Fibroblast of skin of right biceps (primary cell): Measurements from ENCODE around the gene CDH20.
A peak's percentile ranks its signal among the peaks of the same experiment; 100 is the strongest.

Experiments
- DNase-seq: peaks from one replicate; pipeline ENCODE4 v3.0.0-alpha.2; 2013

CDH20 gene

DNA sequence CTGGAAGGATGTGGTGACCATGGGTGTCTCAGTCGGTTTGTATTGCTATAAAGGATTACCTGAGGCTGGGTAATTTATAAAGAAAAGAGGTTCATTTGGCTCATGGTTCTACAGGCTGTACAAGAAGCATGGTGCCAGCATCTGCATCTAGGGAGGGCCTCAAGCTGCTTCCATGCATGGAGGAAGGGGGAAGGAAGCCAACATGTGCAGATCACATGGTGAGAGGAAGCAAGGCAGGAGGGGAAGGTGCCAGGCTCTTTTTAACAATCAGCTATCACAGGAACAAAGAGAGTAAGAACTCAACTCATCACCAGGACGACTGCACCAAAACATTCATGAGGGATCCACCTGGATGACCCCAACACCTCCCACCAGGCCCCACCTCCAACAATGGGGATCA is 209.4 kb downstream of the CDH20 start:
- no peak for DNase-seq

DNA sequence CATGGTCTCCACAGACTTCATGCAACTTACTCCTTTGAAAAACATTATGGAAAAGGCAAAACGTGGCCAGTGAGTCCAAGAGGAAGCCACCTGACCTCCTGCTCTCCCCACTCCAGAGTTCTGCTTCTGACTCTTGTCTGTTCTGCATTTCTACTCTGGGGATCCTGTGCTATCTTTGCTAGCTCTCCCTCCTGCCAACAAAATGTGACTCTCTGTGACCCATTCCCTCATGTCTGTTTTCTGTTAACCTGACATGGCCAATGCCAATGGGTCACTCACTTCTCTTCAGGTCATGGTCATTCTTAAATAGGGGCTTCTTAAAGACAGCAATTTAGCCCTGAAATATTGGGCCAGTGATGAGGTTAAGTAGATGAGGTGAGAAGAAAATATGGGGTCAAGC is 210.3 kb downstream of the CDH20 start:
- DNase-seq: no peak

DNA sequence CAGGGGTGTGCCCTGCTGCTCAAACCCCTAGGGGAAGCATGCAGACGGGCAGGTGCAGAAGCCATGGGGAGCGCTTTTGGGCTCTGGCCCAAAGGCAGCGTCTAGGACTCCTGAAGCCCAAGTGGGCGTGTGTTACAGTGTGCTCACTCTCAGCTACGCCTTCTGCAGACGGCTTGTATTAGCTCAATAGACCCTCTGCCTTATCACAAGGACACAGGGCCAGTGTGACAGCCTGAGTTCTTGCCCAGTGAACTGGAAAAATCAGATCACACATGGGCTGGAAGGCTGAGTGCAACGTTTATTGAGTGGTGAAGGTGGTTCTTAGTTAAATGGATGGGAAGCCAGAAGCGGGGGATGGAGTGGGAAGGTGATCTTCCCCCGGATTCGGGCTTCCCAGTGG is 210.9 kb downstream of the CDH20 start:
- no peak for DNase-seq

DNA sequence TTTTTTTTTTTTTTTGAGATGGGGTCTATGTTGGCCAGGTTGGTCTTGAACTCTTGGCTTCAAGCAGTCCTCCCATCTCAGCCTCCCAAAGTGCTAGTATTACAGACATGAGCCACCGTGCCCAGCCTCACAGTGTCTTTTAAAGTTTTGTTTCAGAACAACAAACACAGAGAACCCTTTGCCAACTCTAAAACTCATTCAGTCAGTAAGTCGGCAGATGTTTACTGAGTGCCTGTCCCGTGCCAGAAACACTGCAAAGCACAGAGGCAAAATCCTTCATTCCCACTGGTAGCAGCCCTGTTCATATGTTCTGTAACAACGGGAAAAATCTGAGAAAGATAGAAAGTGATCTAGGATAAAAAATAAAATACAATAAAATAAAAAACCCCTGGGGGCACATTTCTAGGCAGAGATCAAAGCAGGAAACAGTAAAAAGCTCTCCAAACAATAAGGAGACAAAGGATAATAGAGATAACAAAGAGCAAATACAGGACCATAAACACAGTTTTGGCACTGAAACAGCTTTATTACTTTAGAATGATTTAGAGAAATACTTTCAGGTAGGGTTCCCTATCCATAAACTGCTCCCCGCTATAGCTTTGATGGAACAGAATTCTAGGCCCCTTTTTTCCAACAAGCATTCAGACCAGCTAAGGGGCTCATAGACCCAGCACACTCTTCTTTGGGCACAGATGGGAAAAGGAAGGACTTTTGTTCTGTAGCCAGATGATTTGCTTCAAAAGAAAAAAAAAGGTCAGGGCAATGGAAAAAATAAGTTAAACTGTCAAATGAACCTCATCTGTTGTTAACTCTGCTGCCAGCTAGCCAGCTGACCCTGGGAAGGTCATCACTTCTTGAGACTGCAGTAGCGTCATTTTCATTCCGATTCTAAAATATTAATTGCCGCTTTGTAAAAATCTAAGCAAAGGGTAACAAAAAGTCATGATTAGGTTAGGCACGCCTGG is 212.3 kb downstream of the CDH20 start:
- no peak for DNase-seq

DNA sequence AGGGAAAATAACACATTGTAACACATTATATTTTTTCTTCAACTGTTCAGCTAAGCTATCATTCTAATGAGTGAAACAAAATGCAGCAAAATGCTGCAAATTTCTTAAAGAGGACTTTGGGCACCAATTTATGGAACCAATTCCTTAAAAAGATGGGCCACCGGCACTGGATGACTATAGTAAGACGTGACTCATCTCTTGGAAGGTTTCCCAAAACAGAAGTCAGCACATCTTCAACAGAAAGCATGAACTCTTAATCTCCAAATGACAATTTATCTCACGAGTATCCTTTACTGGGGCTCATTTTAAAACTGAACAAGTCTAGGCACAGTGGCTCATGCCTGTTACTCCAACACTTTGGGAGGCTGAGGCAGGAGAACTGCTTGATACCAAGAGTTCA is 213.4 kb downstream of the CDH20 start:
- DNase-seq: peak; percentile 90

DNA sequence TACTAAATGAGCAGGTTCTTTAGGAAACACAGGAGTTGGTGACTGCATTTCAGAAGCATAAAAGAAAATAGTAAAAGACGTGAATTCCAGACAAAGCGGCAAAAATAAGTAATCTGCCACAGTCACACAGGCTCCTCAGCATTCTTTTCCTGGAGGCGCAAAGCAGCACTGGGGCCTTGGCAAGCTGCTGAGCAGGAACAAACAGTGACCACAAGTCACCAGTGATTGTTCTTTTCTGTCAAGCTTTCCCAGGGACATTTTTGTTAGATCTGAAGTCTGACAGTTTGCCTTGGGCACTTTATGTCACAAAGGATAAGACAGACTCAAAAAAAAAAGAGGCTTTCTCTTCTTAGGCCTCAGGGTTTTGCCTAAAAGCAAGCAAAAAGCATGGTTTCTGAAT is 216.2 kb downstream of the CDH20 start:
- DNase-seq: no peak

DNA sequence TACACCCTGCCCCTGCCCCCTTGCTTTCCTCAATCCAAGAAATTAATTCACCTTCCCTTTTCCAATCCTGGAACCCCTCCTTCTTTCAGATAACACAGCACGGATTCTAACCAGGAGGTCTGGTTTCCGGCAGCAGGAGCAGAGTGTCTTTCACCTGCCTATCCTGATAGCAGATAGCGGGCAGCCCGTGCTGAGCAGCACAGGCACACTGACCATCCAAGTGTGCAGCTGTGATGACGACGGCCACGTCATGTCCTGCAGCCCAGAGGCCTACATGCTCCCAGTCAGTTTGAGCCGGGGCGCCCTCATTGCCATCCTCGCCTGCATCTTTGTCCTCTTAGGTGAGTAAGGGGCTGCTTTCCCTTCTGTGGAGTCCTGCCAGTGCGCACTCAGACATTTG is 216.7 kb downstream of the CDH20 start:
- DNase-seq: no peak

DNA sequence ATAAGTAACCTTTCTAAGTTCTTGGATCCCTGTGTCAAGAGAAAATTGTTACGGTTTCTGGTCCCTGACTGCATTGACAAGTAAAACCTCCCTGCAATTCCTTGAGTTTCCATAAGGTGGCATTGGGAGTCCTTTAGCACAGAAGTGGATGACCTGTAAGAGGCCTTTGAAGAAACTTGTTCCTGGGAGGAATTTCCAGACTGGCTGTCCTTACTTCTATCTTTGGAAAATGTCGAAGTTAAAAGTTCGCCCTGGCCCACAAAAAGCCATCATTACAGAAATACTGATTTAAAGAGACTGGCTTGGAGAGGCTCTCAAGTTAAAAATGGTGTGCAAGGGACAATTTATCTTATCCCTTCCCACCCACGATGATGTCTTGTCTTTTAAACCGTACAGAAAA is 218.4 kb downstream of the CDH20 start:
- DNase-seq: peak; percentile 79

DNA sequence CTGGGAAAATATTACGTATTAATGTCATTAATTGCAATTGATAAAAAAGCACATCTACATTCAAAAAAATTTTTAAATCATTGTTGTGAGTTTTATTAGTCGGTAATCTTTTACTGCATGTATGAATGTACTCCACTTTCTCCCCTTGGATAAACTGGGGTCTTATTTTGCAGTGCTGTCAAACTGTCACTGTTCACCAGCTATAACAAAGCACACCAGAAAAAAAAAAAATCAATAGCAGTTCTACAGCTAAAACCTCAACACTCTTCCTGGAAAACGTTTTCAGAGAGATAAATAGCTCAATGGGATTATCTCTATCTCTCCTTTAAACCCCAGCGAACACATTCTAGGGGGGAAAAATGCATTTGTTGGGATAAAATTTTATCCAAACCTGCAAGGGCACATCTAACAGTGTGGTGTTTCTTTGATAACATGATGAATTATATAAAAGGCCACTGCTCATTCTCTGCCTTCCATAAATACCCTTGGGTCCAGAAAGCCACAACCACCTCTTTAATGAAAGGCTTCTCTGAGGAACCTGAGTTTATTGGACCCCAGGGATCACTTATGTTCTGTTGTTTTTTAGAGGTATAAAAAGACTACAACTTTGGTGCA is 219.9 kb downstream of the CDH20 start:
- DNase-seq: no peak

DNA sequence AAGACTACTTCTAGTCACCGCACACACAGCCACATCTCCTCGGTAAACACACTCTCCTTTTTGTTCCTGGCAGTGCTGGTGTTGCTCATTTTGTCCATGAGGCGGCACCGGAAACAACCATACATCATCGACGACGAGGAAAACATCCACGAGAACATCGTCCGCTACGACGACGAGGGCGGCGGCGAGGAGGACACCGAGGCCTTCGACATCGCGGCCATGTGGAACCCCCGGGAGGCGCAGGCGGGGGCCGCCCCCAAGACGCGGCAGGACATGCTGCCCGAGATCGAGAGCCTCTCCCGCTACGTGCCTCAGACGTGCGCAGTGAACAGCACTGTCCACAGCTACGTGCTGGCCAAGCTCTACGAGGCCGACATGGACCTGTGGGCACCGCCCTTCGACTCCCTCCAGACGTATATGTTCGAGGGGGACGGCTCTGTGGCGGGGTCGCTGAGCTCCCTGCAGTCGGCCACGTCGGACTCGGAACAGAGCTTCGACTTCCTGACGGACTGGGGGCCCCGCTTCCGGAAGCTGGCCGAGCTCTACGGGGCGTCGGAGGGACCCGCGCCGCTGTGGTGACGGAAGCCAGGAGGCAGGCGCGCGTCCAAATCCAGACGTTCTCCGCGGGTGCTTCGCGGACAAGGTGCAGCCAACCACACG is 221.0 kb downstream of the CDH20 start:
- no peak for DNase-seq

DNA sequence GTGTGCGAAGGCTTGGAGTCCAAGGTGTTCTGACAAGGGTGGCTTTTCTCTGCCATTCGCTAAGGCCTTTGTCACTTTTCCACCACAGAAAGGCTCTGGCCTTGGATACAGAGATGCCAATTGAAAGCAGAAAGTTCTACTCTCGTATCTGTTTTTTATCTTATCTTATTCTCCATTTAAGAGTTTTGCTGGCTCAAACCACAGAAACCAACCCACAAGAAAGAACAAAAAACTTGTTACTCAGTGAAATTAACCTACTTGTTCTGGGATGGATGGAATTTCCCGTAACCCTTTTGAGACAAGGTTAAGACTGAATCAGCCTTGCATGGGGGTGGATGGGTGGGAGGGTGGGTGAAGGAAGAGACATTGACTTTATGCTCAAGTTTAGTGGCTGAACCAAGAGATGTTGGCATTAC is 221.7 kb downstream of the CDH20 start:
- peak; percentile 32 for DNase-seq

DNA sequence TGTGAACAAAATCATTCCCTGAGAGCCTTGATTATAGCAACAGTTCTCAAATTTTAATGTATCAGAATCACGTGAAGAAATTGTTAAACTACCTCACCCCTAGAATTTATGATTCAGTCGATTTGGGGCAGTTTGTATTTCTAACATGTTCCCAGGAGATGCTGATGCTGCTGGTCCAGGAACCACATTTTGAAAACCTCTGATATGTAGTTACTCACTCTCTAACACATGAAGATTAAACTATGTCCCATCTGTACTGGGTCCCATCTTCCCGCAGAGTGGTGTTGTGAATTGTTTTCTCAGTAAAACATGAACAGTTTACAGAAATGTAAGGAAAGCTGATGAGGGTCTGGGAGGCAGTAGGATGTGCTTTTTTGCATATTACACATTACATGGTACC is 223.1 kb downstream of the CDH20 start:
- no peak for DNase-seq

DNA sequence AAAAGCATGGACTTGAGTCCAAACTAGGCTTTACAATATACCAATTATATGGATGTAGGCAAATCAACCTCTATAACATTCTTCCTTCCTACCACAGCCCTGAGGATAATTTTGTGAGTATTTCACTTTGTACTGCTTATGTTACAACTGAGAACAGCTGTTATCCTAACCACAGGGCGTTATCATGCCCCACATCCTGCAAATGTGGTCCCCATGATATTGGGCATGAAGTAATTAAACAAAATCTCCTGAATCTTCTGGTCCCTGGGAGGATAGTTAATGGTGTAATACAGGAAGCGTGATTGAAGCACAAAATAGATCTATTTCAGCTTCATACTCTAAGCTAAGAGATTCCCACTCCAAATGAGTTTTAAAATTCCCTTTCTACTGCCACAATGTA is 223.6 kb downstream of the CDH20 start:
- no peak for DNase-seq

DNA sequence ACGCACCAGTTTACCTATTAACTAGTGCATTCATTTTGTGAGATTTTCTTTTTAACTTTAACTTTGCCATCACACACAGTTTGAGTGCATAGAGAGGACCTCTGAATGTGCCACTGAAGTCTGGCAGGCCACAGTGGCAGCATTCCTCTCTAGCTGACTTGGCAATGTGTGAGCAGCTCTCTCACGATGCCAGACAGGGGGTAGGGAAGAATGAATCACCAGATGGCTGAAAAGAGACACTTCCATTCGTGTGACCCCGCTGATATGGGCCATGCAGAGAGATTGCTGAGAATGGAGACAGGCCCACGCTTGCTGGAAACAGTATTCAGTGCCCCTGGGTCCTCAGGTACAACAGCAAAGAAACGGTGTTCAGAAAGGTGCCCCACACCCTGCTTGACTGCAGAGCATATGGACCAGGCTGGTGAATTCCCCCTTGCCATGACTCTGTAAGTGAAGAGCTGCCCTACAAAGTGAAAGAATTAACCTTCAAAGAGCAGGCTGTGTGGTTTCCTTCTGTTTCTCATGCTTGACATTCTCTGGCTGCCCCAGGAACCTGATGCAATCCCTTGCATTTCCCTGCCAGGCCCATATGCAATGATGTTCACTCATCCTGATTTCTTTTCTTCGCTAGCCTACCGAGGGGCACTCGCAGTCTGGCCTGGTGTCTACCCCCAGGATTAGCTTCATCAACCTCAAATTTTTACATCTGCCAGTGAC is 236.1 kb downstream of the CDH20 start:
- peak; percentile 82 for DNase-seq

DNA sequence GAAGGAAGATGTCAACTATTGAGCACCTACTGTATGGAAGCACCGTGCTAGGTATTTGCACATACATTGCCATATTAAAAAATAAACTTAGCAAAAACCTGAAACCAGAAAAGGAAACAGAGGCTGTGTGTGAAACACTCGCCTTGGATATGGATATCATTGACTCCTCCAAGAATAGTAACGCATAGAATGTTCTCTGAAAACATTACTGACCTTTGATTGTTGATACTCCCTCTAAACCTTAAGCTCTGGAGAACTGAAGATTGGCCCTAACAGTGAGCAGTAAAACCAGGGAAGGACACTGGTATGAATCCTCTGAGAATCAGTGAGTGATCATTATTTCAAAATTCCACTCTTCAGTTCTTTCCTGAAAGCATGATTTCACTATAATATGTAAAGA is 236.8 kb downstream of the CDH20 start:
- DNase-seq: no peak

DNA sequence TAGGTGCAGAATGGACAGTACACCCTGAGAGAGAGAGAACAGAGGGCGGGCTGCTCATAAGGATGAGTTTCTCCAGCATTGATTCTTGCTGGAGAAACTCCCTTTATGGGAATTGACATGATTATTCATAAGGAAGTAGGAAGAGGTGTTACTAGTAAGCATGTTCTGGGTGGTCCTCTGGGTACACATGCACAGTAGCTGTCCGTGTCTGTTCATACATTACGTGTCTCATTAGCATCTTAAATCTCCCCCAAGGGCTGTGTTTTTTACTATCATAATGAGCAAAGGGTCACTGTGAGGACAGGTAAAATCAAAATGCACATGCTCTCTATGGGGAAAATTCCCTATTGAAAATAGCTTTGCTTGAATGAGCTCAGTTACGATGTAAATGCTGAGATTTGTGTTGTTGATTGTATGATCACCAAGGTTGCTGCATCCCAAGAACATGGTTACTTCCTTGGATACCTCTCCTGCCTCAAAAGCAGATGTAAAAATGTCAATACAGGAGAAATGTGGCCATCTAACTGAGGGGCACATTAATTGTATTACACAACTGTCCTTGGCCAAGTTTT is 238.9 kb downstream of the CDH20 start:
- no peak for DNase-seq

DNA sequence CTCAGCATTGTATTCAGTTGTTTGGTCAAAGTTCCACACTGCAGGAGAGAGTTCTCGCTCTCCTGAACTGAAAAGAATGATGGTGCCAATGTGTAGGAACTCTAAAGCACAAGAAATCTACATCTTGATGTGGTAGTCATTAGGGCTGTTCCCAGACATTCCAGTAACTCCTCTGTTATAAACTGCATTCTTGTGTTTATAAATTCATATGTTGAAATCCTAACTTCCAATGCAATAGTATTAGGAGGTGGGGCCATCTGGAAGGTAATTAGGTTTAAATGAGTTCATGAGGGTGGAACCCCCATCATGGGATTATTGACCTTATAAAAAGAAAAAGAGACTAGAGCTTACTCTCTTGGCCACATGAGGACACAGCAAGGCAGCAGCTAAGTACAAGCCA is 239.6 kb downstream of the CDH20 start:
- peak; percentile 58 for DNase-seq

DNA sequence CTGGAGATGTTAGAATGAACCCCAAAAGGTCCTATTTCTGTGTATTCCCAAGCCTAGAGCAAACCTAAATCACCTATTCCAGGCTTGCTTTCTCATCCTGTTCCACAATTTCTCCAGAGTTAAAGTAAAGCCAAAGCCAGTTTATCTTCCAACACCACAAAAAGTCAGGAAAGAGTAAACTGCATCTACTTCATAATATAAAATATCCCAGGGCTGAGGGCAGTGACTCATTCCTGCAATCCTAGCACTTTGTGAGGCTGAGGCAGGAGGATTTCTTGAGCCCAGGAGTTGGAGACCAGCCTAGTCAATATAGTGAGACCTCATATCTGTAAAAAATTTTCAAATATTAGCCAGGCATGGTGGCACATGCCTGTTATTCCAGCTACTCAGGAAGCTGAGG is 241.4 kb downstream of the CDH20 start:
- DNase-seq: peak; percentile 41

DNA sequence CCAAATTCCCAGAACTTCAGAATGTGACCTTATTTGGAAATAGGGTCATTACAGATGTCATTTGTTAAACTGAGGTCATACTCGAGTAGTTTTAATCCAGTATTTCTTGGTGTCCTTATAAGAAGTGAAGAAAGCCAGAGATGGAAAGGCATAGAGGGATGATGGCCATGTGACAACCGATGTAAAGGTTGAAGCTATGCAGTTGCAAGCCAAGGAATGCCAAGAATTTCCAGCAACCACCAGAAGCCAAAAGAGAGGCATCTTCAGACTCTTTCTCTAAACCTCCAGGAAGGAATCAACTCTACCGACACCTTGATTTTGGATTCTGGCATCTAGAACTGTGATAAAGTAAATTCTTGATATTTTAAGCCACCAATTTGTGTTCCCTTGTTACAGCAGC is 242.2 kb downstream of the CDH20 start:
- peak; percentile 76 for DNase-seq

DNA sequence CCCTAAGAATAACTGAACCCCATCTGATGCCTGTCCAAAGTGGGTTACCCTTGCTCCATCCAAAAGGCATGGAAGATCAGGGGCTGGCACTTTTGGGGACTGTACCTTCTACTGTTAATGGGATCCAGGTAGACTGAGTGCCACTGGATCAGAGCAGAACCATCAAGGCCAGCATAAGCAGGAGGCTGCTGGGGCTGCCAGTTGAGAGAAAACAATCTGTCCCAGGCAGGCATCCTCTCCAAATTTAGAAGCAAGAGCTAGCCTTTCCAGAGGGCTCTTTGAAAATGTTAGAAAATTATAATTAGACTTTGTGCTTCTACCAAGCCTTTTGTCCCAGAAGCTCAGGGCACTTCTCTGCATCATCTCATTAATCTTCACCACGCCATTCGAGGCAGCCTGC is 245.6 kb downstream of the CDH20 start:
- no peak for DNase-seq

DNA sequence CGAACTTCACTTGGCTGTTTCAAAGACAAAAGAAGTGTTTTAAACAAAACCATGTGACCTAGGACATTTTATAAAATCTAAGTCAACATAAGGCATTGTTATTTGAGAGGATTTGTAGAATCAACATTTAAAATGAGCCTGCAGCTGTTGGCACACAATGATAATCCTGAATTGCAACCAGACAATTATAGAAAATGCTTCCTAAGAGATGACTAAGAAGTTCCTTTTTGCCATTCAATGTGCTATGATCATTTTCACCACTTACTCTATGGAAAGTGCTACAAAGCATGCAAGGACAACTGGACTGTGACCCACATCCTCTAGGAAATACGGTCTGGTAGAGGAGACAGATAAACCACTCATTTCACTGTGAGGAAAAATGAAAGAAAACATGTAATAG is 246.4 kb downstream of the CDH20 start:
- peak; percentile 28 for DNase-seq

DNA sequence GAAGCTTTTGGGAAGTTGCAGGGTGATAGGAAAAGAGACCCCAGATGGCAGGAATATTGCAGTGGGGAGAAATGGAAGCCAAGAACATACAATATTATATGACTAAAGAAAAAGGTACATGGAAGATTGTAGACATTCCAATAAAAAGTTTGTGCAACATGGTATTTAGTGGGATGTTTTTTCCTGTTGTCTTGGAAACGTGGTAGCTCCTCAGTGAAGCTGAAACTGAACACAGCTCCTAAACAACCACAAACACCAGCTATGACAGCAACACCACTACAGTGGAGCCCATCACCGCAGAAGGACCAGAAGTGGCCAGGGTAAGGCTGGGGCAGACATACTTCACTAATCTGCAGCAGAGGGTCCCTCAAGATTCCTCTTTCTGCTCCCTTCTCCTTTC is 246.8 kb downstream of the CDH20 start:
- DNase-seq: peak; percentile 40
